Bone marrow (tissue), 2 donors: Measurements from ENCODE around the gene HMG20A.
"Not testable (repeated sequence)": the region's sequence is repeated elsewhere in the genome, so short reads cannot be mapped to it uniquely, and the experiment has no call there.

Experiments
- DNase-seq, 2 donors: peaks; one replicate each; lab custom pipeline; 2025; lab: John Stamatoyannopoulos, UW

HMG20A gene

GRCh38 chr15:77406846-77407245 is 13.8 kb upstream of the HMG20A start:
- DNase-seq, result no peak

- DNase-seq, result peak in 1 of 2 donors; percentile 56
Measured at GRCh38 chr15:77409259-77410156, 11.2 kb upstream of the HMG20A start.

- not testable (repeated sequence) for DNase-seq
Measured at GRCh38 chr15:77410157-77410500, 10.6 kb upstream of the HMG20A start.

- no peak for DNase-seq
Measured at GRCh38 chr15:77410701-77411618, 9.7 kb upstream of the HMG20A start.

- no peak for DNase-seq
Measured at GRCh38 chr15:77411619-77411976, 9.1 kb upstream of the HMG20A start.

GRCh38 chr15:77412972-77413698 is 7.6 kb upstream of the HMG20A start:
- DNase-seq, result no peak

- DNase-seq, result no peak
Measured at GRCh38 chr15:77413699-77414349, 6.9 kb upstream of the HMG20A start.

- DNase-seq, result no peak
Measured at GRCh38 chr15:77414789-77415442, 5.8 kb upstream of the HMG20A start.

GRCh38 chr15:77415450-77416147 is 5.1 kb upstream of the HMG20A start:
- peak in 1 of 2 donors; percentile 37 for DNase-seq

- DNase-seq, result no peak
Measured at GRCh38 chr15:77416148-77416455, 4.6 kb upstream of the HMG20A start.

GRCh38 chr15:77416954-77417353 is 3.7 kb upstream of the HMG20A start:
- no peak for DNase-seq

GRCh38 chr15:77417602-77418001 is 3.1 kb upstream of the HMG20A start:
- no peak for DNase-seq

GRCh38 chr15:77418391-77418965 is 2.2 kb upstream of the HMG20A start:
- DNase-seq, result no peak

- peak; percentile 19 to 34 for DNase-seq
Measured at GRCh38 chr15:77418966-77419835, 1.5 kb upstream of the HMG20A start.

- peak; percentile 95 to 97 for DNase-seq
Measured at GRCh38 chr15:77419836-77420609, 665 bp upstream of the HMG20A start, which contains the start of gene PEAK1. Gene PEAK1, minus strand, starts transcription at chr15:77420104. Its CDS starts 238,178 bp downstream, at chr15:77181926.

- no peak for DNase-seq
Measured at GRCh38 chr15:77421370-77421700, 647 bp downstream of the HMG20A start.

GRCh38 chr15:77425104-77425503 is 4.4 kb downstream of the HMG20A start:
- no peak for DNase-seq

- DNase-seq, result no peak
Measured at GRCh38 chr15:77426377-77426776, 5.7 kb downstream of the HMG20A start.

- DNase-seq, result no peak
Measured at GRCh38 chr15:77426871-77427270, 6.2 kb downstream of the HMG20A start.
